ENCODE measurements around the gene COL6A3.

DNA sequence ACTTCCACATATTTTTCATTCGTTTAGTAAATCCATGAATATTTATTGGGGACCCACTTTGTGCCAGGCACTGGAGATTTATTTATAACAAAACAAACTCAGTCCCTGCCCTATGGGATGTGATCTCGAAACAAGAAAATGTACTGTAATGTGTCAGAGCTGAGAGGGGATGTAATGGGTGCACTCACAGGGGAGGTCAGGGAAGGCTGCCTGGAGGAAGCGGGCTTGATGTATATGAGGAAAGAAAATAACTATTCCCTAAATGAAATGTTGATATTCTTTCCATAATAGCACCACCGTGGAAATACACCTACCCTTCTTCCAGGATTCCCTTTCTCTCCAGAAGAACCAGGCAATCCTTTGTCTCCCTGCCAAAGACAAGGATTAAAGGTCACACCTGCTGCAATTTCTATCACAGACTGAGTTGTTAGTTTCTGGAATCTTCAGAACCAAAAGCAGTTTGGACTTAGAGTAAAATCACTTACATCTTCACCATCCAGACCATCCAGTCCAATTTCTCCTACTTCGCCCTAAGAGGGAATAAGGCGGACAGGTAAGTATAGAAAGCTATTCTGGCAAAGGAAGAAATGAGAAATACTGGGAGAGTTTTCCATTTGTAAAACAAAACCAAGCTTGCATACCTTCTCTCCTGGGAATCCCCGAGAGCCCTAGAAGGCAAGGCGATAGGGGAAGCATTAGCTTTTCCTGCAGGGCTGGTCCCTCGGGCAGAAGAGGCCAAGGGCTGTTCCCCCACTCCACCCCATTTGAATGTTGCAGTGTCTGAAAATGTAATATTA, 55.0 kb downstream of the COL6A3 start:
- TF ChIP-seq, protein P1, sequence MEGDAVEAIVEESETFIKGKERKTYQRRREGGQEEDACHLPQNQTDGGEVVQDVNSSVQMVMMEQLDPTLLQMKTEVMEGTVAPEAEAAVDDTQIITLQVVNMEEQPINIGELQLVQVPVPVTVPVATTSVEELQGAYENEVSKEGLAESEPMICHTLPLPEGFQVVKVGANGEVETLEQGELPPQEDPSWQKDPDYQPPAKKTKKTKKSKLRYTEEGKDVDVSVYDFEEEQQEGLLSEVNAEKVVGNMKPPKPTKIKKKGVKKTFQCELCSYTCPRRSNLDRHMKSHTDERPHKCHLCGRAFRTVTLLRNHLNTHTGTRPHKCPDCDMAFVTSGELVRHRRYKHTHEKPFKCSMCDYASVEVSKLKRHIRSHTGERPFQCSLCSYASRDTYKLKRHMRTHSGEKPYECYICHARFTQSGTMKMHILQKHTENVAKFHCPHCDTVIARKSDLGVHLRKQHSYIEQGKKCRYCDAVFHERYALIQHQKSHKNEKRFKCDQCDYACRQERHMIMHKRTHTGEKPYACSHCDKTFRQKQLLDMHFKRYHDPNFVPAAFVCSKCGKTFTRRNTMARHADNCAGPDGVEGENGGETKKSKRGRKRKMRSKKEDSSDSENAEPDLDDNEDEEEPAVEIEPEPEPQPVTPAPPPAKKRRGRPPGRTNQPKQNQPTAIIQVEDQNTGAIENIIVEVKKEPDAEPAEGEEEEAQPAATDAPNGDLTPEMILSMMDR (conservative IDR thresholded peaks at IDR 0.05; ENCODE audit: low read length), result no peak
- TF ChIP-seq EZH2phosphoT487 (IDR thresholded peaks at IDR 0.05; ENCODE audit: borderline replicate concordance), result no peak

Measured in Loucy (cell line).